H1 (cell line): ENCODE measurements around the gene NEURL1. TPM values are rescaled to one million over a fixed set of nuclear protein-coding genes. Genes with fewer than 3 reads are reported as not detected.

Source experiments
- CTCF ChIA-PET: fragments of 300-600 bp; sonication (Branson Sonifier 250); formaldehyde crosslinking; loops from one replicate; lab custom pipeline; 2021; ENCODE audit not compliant: partially characterized antibody; lab: Charles Lee
- POLR2A ChIA-PET: fragments of 300-600 bp; sonication (Branson Sonifier 250); formaldehyde crosslinking; loops from one replicate; lab custom pipeline; 2021; ENCODE audit warnings: inconsistent platforms; ENCODE audit not compliant: partially characterized antibody; lab: Charles Lee
- DNase-seq, 2 experiments: peaks; one replicate each; pipeline versions ENCODE4 v3.0.0 to v3.0.0-alpha.2; 2010 to 2022; ENCODE audit warnings: low spot score in 2 of 2, low read depth in 1 of 2, mixed read lengths in 1 of 2
- FAIRE-seq: peaks from 2 replicates; lab custom pipeline; 2011; peaks lifted over from hg19 to GRCh38; lab: Jason Lieb, UNC
- H2AFZ ChIP-seq: 2 replicates; pipeline ENCODE4 v1.8.1; 2012; ENCODE audit warnings: low read length, inconsistent platforms
- H2AK5ac ChIP-seq: 2 replicates; pipeline ENCODE4 v1.6.1; 2013; ENCODE audit warnings: low read depth, low read length
- H2BK120ac ChIP-seq: replicated peaks from 2 replicates; pipeline ENCODE3; 2013; ENCODE audit warnings: low read depth, low read length, inconsistent platforms
- H2BK12ac ChIP-seq: 2 replicates; pipeline ENCODE4 v1.6.1; 2013; ENCODE audit warnings: low read depth, low read length
- H2BK15ac ChIP-seq: 2 replicates; pipeline ENCODE4 v1.6.1; 2013; ENCODE audit warnings: low read length
- H2BK20ac ChIP-seq: 2 replicates; pipeline ENCODE4 v1.6.1; 2013; ENCODE audit warnings: low read length
- H2BK5ac ChIP-seq: 2 replicates; pipeline ENCODE4 v1.6.1; 2013; ENCODE audit warnings: low read depth, low read length
- H3K14ac ChIP-seq: 2 replicates; pipeline ENCODE4 v1.6.1; 2013; ENCODE audit warnings: inconsistent platforms; ENCODE audit not compliant: insufficient read length
- H3K18ac ChIP-seq: 2 replicates; pipeline ENCODE4 v1.6.1; 2013; ENCODE audit warnings: low read length; ENCODE audit errors: extremely low read depth
- H3K23ac ChIP-seq: 2 replicates; pipeline ENCODE4 v1.6.1; 2013; ENCODE audit warnings: inconsistent platforms; ENCODE audit not compliant: insufficient read length
- H3K23me2 ChIP-seq: 2 replicates; pipeline ENCODE4 v1.6.1; 2013; ENCODE audit warnings: low read depth, low read length
- H3K27ac ChIP-seq: 2 replicates; pipeline ENCODE4 v1.6.1; 2011; ENCODE audit warnings: low read depth, low read length, inconsistent platforms
- H3K27me3 ChIP-seq, 4 experiments: replicated peaks in 1 of 4; 1 replicate in 1 of 4; 2 replicates in 3 of 4; pipeline versions ENCODE4 v1.6.1 to v1.8.1; 2011 to 2013; ENCODE audit warnings: low read length in 3 of 4, mild to moderate bottlenecking in 3 of 4, inconsistent platforms in 2 of 4, mixed read lengths in 2 of 4, moderate library complexity in 1 of 4; ENCODE audit not compliant: control insufficient read depth in 3 of 4, insufficient read depth in 3 of 4; ENCODE audit errors: extremely low read depth in 1 of 4
- H3K36me3 ChIP-seq, 4 experiments: 2 replicates each; pipeline versions ENCODE4 v1.6.1 to v1.8.1; 2011 to 2013; ENCODE audit warnings: mild to moderate bottlenecking in 4 of 4, low read length in 3 of 4, moderate library complexity in 2 of 4, control low read depth in 1 of 4, inconsistent platforms in 1 of 4; ENCODE audit not compliant: insufficient read depth in 4 of 4, control insufficient read depth in 2 of 4
- H3K4ac ChIP-seq: replicated peaks from 2 replicates; pipeline ENCODE3; 2013; ENCODE audit warnings: low read length, low read depth, mixed read lengths, inconsistent platforms; ENCODE audit not compliant: insufficient read length
- H3K4me1 ChIP-seq, 4 experiments: replicated peaks in 1 of 4; 1 replicate in 1 of 4; 2 replicates in 3 of 4; pipeline versions ENCODE4 v1.6.1 to v1.8.1; 2011 to 2013; ENCODE audit warnings: low read length in 3 of 4, inconsistent platforms in 2 of 4, mixed read lengths in 1 of 4; ENCODE audit not compliant: insufficient read depth in 4 of 4, control insufficient read depth in 3 of 4
- H3K4me2 ChIP-seq, 2 experiments: 2 replicates each; pipeline versions ENCODE4 v1.6.1 to v1.8.1; 2011 to 2013; ENCODE audit warnings: low read depth in 2 of 2, low read length in 2 of 2, control low read depth in 1 of 2, inconsistent platforms in 1 of 2, mild to moderate bottlenecking in 1 of 2; ENCODE audit not compliant: insufficient read depth in 1 of 2
- H3K4me3 ChIP-seq, 4 experiments: fragments of 200-600, 300-600 bp in 1 of 4; sonication (generic), shearing (Covaris generic), sonication (Bioruptor Twin) in 1 of 4; 2 replicates each; pipeline versions ENCODE4 v1.5.1 to v1.8.1; 2011 to 2016; ENCODE audit warnings: low read length in 4 of 4, low read depth in 3 of 4, control low read depth in 2 of 4, inconsistent platforms in 2 of 4, mild to moderate bottlenecking in 2 of 4, mixed read lengths in 1 of 4, moderate library complexity in 1 of 4; ENCODE audit not compliant: insufficient read depth in 2 of 4; ENCODE audit errors: extremely low read depth in 1 of 4
- H3K56ac ChIP-seq: replicated peaks from 2 replicates; pipeline ENCODE3; 2013; ENCODE audit warnings: low read depth, mild to moderate bottlenecking, mixed read lengths, low read length, inconsistent platforms; ENCODE audit not compliant: insufficient read length
- H3K79me1 ChIP-seq: 2 replicates; pipeline ENCODE4 v1.6.1; 2013; ENCODE audit warnings: low read depth, low read length, control low read depth
- H3K79me2 ChIP-seq, 2 experiments: 2 replicates each; pipeline versions ENCODE4 v1.6.1 to v1.8.1; 2012 to 2013; ENCODE audit warnings: low read length in 2 of 2, mild to moderate bottlenecking in 2 of 2, inconsistent platforms in 1 of 2; ENCODE audit not compliant: insufficient read depth in 2 of 2, control insufficient read depth in 1 of 2
- H3K9ac ChIP-seq, 4 experiments: replicated peaks in 1 of 4; 1 replicate in 1 of 4; 2 replicates in 3 of 4; pipeline versions ENCODE4 v1.6.1 to v1.8.1; 2011 to 2013; ENCODE audit warnings: low read depth in 3 of 4, low read length in 3 of 4, control low read depth in 2 of 4, mild to moderate bottlenecking in 2 of 4, moderate library complexity in 2 of 4, inconsistent platforms in 1 of 4; ENCODE audit errors: extremely low read depth in 1 of 4
- H3K9me3 ChIP-seq, 2 experiments: 2 replicates each; pipeline versions ENCODE4 v1.6.1 to v1.8.1; 2012 to 2013; ENCODE audit warnings: mild to moderate bottlenecking in 2 of 2, moderate library complexity in 2 of 2, control low read depth in 1 of 2, inconsistent platforms in 1 of 2, low read depth in 1 of 2, low read length in 1 of 2, mixed read lengths in 1 of 2; ENCODE audit not compliant: insufficient read depth in 2 of 2
- H4K20me1 ChIP-seq, 2 experiments: replicated peaks in 1 of 2; 2 replicates each; pipeline versions ENCODE3 to v1.8.1; 2011 to 2013; ENCODE audit warnings: inconsistent platforms in 2 of 2, low read length in 2 of 2, mild to moderate bottlenecking in 1 of 2; ENCODE audit not compliant: insufficient read depth in 2 of 2, control insufficient read depth in 1 of 2
- H4K5ac ChIP-seq: 2 replicates; pipeline ENCODE4 v1.6.1; 2013; ENCODE audit warnings: low read length, low read depth, mixed read lengths, inconsistent platforms; ENCODE audit not compliant: insufficient read length
- H4K8ac ChIP-seq: 2 replicates; pipeline ENCODE4 v1.8.0; 2013; ENCODE audit warnings: mild to moderate bottlenecking, moderate library complexity, low read length, inconsistent platforms; ENCODE audit not compliant: insufficient read depth; ENCODE audit errors: extremely low read depth
- H4K91ac ChIP-seq: replicated peaks from 2 replicates; pipeline ENCODE3; 2013; ENCODE audit warnings: low read length, mixed read lengths, inconsistent platforms; ENCODE audit not compliant: insufficient read length
- CTBP2 ChIP-seq: IDR thresholded peaks from 2 replicates; pipeline ENCODE4 v1.7.0; 2011; ENCODE audit warnings: borderline replicate concordance, mild to moderate bottlenecking, moderate library complexity, mixed read lengths, low read length; ENCODE audit not compliant: insufficient read depth, insufficient read length
- EZH2 ChIP-seq: fragments of 200-600 bp; sonication (generic); IDR thresholded peaks from 2 replicates; pipeline ENCODE4 v1.7.1; 2012; ENCODE audit warnings: low read depth, mild to moderate bottlenecking, moderate library complexity, low read length, inconsistent platforms; ENCODE audit not compliant: severe bottlenecking
- KDM1A ChIP-seq: fragments of 200-600, 300-600 bp; sonication (generic); IDR thresholded peaks from 2 replicates; pipeline ENCODE4 v1.7.1; 2016; ENCODE audit warnings: mild to moderate bottlenecking, low read length, borderline replicate concordance
- RBBP5 ChIP-seq: IDR thresholded peaks from 2 replicates; pipeline ENCODE4 v1.7.1; 2012; ENCODE audit warnings: low read depth, mild to moderate bottlenecking, inconsistent platforms, low read length, moderate library complexity, borderline replicate concordance
- RNF2 ChIP-seq: fragments of 200-900, 300-1000 bp; sonication (generic); IDR thresholded peaks from 2 replicates; pipeline ENCODE4 v1.7.1; 2016; ENCODE audit warnings: borderline replicate concordance, low read depth, mild to moderate bottlenecking, antibody characterized with exemption, low read length; ENCODE audit not compliant: poor library complexity, severe bottlenecking; ENCODE audit errors: missing control alignments
- polyA plus RNA-seq, 7 experiments: library from polyadenylated mRNA; depleted of rRNA in 3 of 7; stranded (reverse) in 5 of 7; unstranded in 2 of 7; fragments of >200 nt in 5 of 7; fragments of 200-250 nt in 2 of 7; gene quantifications; 1 replicate in 5 of 7; 2 replicates in 1 of 7; 4 replicates in 1 of 7; pipeline versions ENCODE4 v1.2.1 to v1.2.3, GENCODE V29; 2011 to 2013; ENCODE audit warnings: missing spikeins in 2 of 7, mixed read lengths in 2 of 7
- total RNA-seq: library from RNA; stranded (reverse); fragmentation: NEBNext Ultra II Directional; extraction: Animal tissue kit (Norgen Biotek cat#: 25700); gene quantifications from 2 replicates; pipeline ENCODE4 v1.2.1, GENCODE V29; 2021
- TF ChIP-seq, protein P1 (sequence below): IDR thresholded peaks from 2 replicates; pipeline ENCODE4 v1.6.1; 2012; ENCODE audit warnings: inconsistent platforms

The NEURL1 gene
- total and polyA plus RNA-seq, 2 of the 8 experiments (the other 6 are each of a cell fraction or from before 2014, with no cell fraction given), result 0.54 to 0.58 TPM

DNA sequence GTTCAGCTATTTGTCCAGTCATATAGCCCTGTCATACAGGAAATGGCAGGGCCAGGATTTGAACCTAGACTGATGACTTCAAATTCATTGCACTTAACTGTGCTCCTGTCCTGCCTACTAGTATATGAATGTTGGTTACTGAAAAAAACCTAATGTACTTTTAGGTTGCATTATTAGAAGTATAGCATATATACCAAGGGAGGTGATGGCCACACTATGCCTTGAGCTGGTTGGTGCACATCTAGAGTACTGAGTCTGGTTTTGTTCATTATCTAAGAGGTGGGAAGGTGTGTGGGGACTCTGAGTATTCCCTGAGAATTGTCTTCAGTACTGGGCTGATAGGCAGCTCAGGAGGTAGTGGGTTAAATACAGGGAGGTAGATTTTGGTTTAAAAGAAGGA is 88.0 kb downstream of the NEURL1 start:
- CTCF ChIA-PET, result interaction anchor here (0.7 to 12.0 kb wide), 16 partner anchors 10 to 131 kb away, joined by 3 to 134 read pairs (median 4); no protein-coding TSS in a partner anchor

More for the DNA sequence above, 88.0 kb downstream of the NEURL1 start:
- H4K91ac ChIP-seq, result no peak overlapping the region
- no peak overlapping the region for H2BK20ac ChIP-seq
- H3K4me1 ChIP-seq, result no peaks in the 10 kb centered on the region; a peak in 1 of 7 replicates
- no peak overlapping the region for H2AK5ac ChIP-seq
- H3K56ac ChIP-seq, result no peak overlapping the region
- H2AFZ ChIP-seq, result no peak overlapping the region
- H3K23me2 ChIP-seq, result peaks cover 2% of the 10 kb centered on the region; the same call in 1 of the 2 replicates
- H3K4me2 ChIP-seq, result no peak overlapping the region
- H3K9me3 ChIP-seq, result no peaks in the 10 kb centered on the region
- H4K5ac ChIP-seq, result no peak overlapping the region
- DNase-seq, result no peak
- no peak overlapping the region for H2BK15ac ChIP-seq
- H3K9ac ChIP-seq, result no peak overlapping the region
- H2BK120ac ChIP-seq, result no peak overlapping the region
- no peaks in the 10 kb centered on the region for H4K20me1 ChIP-seq
- no peak overlapping the region for H4K8ac ChIP-seq
- H3K4ac ChIP-seq, result no peak overlapping the region
- no peak overlapping the region for H3K18ac ChIP-seq
- POLR2A ChIA-PET, result no interaction called here
- H3K23ac ChIP-seq, result no peak overlapping the region
- H2BK12ac ChIP-seq, result no peak overlapping the region
- H3K4me3 ChIP-seq, result no peak overlapping the region
- no peaks in the 10 kb centered on the region for H3K79me2 ChIP-seq
- no peak for FAIRE-seq
- TF ChIP-seq RNF2 (no peak), CTBP2 (no peak), KDM1A (no peak), EZH2 (no peak), RBBP5 (no peak)
- TF ChIP-seq, protein P1, sequence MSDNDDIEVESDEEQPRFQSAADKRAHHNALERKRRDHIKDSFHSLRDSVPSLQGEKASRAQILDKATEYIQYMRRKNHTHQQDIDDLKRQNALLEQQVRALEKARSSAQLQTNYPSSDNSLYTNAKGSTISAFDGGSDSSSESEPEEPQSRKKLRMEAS, result no peak
- H3K27ac ChIP-seq, result no peak overlapping the region
- H2BK5ac ChIP-seq, result no peak overlapping the region
- H3K36me3 ChIP-seq, result no peaks in the 10 kb centered on the region
- no peak overlapping the region for H3K14ac ChIP-seq
- H3K79me1 ChIP-seq, result no peaks in the 10 kb centered on the region
- H3K27me3 ChIP-seq, result no peaks in the 10 kb centered on the region; a peak in 1 of 7 replicates
